ENCODE measurements around the gene IGF2BP2.

The IGF2BP2 gene

DNA sequence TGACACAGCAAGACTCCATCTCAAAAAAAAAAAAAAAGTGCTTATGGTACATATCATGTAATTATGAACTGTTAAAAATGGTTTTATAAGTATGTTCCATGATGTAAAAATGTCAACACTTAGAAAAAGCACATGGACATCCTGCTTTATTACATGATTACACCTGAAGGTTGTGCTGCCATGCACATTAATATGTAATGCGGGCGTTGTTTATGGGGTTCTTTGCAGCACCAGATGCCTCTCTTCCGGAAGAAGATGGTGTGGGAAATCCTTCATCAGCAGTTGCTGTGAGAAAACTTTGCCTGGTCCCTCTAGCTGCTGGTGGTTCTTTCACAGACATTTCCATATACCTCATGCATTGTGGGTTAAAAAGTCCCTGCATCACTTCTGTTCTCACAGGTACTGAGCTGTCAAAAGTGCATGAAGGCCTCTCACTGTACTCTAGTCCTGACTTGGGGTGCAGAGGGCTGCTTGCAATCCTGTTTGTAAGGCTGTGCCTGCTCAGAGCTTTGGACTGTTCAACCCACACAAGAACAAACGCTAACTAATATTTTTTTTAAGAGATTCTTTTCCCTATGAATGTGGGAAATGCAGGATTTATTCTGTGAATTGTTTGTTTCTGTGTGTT lies 195.2 kb downstream of the IGF2BP2 start:
- TF ChIP-seq, protein P1, sequence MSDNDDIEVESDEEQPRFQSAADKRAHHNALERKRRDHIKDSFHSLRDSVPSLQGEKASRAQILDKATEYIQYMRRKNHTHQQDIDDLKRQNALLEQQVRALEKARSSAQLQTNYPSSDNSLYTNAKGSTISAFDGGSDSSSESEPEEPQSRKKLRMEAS (IDR thresholded peaks at IDR 0.05; ENCODE audit: low read depth, low read length), result no peak
- no peak for TF ChIP-seq POLR2A (IDR thresholded peaks at IDR 0.05; ENCODE audit: extremely low read depth, insufficient read length)
- TF ChIP-seq, protein P2, sequence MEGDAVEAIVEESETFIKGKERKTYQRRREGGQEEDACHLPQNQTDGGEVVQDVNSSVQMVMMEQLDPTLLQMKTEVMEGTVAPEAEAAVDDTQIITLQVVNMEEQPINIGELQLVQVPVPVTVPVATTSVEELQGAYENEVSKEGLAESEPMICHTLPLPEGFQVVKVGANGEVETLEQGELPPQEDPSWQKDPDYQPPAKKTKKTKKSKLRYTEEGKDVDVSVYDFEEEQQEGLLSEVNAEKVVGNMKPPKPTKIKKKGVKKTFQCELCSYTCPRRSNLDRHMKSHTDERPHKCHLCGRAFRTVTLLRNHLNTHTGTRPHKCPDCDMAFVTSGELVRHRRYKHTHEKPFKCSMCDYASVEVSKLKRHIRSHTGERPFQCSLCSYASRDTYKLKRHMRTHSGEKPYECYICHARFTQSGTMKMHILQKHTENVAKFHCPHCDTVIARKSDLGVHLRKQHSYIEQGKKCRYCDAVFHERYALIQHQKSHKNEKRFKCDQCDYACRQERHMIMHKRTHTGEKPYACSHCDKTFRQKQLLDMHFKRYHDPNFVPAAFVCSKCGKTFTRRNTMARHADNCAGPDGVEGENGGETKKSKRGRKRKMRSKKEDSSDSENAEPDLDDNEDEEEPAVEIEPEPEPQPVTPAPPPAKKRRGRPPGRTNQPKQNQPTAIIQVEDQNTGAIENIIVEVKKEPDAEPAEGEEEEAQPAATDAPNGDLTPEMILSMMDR (IDR thresholded peaks at IDR 0.05; ENCODE audit: low read depth, low read length), result no peak
- no peak for TF ChIP-seq MYC (IDR thresholded peaks at IDR 0.05; ENCODE audit: low read depth, low read length)
- H3K4me3 ChIP-seq (ENCODE audit: low read depth, low read length), result no peak overlapping the region
- no peak for DNase-seq (ENCODE audit: low read depth)

DNA sequence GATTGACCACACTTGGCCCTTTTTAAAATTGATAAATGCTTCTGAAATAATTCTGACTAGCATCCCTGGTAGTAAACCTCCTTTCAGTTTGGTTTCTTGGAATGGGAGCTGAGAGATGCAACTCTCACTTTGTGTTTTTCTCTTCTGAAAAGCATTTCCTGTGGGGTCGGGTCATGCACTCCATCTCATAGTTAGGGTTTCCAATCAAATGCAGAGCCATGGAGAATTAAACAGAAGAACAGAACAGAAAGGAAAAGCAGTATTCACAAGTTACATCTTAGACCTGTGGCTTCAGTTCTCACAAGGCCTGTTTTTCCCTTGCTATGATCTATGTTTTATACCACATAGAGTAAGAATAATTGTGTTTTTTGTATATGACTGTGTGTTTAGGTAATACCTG lies 199.1 kb downstream of the IGF2BP2 start:
- TF ChIP-seq, protein P2 (IDR thresholded peaks at IDR 0.05; ENCODE audit: low read depth, low read length), result no peak
- TF ChIP-seq MYC (IDR thresholded peaks at IDR 0.05; ENCODE audit: low read depth, low read length) (no peak), POLR2A (IDR thresholded peaks at IDR 0.05; ENCODE audit: extremely low read depth, insufficient read length) (no peak)
- TF ChIP-seq, protein P1 (IDR thresholded peaks at IDR 0.05; ENCODE audit: low read depth, low read length), result no peak
- H3K4me3 ChIP-seq (ENCODE audit: low read depth, low read length), result no peak overlapping the region
- no peak for DNase-seq (ENCODE audit: low read depth)

DNA sequence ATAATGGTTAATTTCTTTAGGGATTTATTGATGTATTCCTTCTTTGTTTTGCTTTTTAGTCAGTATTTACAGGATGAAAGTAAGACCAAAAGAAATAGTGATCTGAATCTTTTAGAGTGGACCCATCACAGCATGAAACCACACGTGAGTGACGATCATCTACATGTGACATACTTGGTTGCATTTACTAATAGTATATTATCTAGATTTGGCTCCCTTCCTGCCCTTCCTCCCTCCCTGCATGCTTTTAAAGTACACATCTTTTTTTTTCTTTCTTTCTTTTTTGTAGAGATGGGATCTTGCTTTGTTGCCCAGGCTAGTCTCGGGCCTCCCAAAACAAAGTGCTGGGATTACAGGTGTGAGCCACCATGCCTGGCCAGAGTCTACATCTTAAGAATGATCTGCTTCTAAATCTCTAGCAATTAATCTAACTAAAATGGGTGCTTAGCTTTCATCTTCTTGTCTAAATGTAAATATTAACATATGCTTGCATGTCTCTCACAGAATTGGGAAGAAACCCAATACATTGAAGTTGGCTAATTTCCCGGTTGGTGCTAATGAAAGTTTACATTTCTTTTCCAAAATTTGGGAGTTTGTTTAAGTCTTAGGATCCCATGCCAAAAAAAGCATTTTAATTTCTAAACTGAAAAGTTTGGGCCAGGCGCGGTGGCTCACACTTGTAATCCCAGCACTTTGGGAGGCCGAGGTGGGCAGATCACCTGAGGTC lies 200.7 kb downstream of the IGF2BP2 start:
- no peak overlapping the region for H3K4me3 ChIP-seq (ENCODE audit: low read depth, low read length)
- TF ChIP-seq, protein P2 (IDR thresholded peaks at IDR 0.05; ENCODE audit: low read depth, low read length), result no peak
- TF ChIP-seq MYC (IDR thresholded peaks at IDR 0.05; ENCODE audit: low read depth, low read length), result no peak
- no peak for DNase-seq (ENCODE audit: low read depth)

DNA sequence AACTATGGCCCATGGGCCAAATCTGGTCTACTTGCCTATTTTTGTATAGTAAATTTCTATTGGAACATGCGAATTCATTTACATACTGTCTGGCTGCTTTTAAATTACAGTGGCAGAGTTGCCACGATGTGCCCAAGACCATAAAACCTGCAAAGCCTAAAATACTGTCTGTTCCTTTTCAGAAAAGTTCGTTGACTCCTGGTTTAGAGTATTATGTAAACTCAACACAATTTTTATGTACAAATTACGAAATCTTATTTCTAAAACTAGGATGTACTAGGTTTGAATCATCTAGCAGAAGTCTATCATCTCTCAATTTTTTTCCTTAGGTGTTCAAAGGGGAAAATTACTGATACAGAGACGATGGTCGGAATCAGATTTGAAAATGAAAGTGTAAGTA lies 211.8 kb downstream of the IGF2BP2 start:
- TF ChIP-seq POLR2A (IDR thresholded peaks at IDR 0.05; ENCODE audit: extremely low read depth, insufficient read length), result no peak
- TF ChIP-seq MYC (IDR thresholded peaks at IDR 0.05; ENCODE audit: low read depth, low read length), result no peak
- TF ChIP-seq, protein P2 (IDR thresholded peaks at IDR 0.05; ENCODE audit: low read depth, low read length), result no peak
- TF ChIP-seq, protein P1 (IDR thresholded peaks at IDR 0.05; ENCODE audit: low read depth, low read length), result no peak
- DNase-seq (ENCODE audit: low read depth), result no peak
- H3K4me3 ChIP-seq (ENCODE audit: low read depth, low read length), result no peak overlapping the region

DNA sequence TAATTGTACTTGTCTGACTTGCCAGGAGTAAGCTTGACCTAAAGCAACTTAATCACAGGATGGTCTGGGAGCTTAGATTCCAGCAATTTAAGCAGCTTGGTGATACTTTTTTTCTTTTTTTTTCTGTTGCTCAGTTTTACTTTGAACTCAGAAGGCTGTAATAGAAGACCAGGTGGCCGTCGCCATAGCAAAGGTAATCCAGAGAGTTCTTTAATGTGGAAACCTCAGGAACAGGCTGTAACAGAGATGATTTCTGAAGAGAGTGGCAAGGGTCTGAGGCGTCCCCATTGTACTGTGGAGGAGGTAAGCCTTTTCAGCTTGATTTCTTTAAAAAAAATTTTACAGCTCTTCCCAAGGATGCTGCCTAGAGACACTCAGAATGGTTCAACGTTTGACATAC lies 218.6 kb downstream of the IGF2BP2 start:
- DNase-seq (ENCODE audit: low read depth), result no peak
- TF ChIP-seq, protein P1 (IDR thresholded peaks at IDR 0.05; ENCODE audit: low read depth, low read length), result no peak
- TF ChIP-seq MYC (IDR thresholded peaks at IDR 0.05; ENCODE audit: low read depth, low read length) (no peak), POLR2A (IDR thresholded peaks at IDR 0.05; ENCODE audit: extremely low read depth, insufficient read length) (no peak)
- TF ChIP-seq, protein P2 (IDR thresholded peaks at IDR 0.05; ENCODE audit: low read depth, low read length), result no peak
- H3K4me3 ChIP-seq (ENCODE audit: low read depth, low read length), result no peak overlapping the region
